GM18951 (cell line): ENCODE data around the gene BLOC1S2.
A peak's percentile ranks its signal among the peaks of the same experiment; 100 is the strongest.
"Not testable (repeated sequence)": the region's sequence is repeated elsewhere in the genome, so short reads cannot be mapped to it uniquely, and the experiment has no call there.

Source experiments
- POLR2A ChIP-seq: IDR thresholded peaks from 4 replicates; pipeline ENCODE4 v1.6.1; 2011; ENCODE audit warnings: mild to moderate bottlenecking; ENCODE audit not compliant: insufficient read length, insufficient read depth; ENCODE audit errors: extremely low read depth
- in situ Hi-C: fragments of 300-500 bp; cut with MboI; formaldehyde crosslinking; loops from one replicate; pipeline ENCODE4 v1.12.0; 2022; ENCODE audit warnings: low sequenced_read_pairs, mixed read lengths, inconsistent platforms; ENCODE audit not compliant: unreplicated experiment

BLOC1S2 gene

DNA sequence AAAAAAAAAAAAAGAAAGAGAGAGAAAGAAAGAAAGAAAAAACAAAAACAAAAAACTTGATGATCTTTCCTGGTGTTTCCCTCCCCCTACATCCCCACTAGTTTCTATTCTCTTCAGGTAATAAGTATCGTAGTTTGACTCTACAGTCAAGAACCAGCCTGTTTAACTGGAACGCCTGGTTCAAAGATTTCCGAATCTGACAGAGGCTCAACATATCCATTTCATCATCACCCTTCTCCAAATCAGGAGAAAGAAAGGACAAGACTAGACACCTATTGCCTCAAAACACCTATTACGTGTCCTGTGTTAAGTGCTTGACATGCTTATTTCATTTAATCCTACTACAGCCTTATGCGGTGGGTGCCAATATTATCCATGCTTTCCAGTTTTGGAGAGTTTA, 20.4 kb upstream of the BLOC1S2 start:
- no peak for TF ChIP-seq POLR2A
- in situ Hi-C loops = no loop called here

DNA sequence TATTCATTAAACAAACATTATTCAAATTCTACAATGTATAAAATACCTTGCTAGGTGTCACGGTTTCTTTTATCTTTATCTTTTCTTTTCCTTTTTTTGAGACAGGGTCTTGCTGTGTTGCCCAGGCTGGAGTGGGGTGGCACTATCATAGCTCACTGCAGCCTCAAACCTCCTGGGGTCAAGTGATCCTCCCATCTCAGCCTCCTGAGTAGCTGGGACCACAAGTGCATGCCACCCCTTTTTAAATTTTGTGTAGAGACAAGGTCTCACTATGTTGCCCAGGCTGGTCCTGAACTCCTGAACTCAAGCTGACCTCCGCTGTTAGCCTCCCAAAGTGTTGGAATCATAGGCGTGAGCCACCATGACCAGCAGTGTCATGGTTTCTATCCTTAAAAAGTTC, 17.9 kb upstream of the BLOC1S2 start:
- no peak for TF ChIP-seq POLR2A
- in situ Hi-C loops = no loop called here

DNA sequence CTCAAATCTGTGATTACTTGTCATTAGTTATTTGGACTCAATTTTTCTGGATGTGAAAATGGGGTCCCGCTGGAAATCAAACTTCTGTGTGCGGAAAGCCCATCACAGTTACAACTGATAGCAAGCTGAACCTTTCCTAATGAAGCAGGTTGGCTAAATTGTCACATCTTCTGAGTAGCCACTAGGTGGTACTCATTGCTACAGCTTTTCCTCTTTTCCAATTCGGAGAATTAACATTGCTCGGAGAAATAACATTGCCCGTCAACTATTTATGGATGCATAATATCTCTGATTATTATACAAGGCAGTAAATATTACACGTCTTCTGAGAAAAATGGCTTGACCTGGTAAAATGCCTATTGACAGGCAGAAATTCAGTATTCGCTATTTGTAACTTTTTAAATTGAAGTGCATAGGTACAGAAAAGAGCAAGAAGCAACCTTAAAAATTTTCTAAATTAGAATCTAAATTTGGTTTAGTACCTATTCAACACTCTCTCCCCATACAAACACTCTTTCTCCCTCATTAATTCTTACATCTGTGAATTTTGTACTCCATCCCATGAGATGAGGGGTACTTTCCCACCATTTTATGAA, 17.3 kb upstream of the BLOC1S2 start:
- in situ Hi-C loops = no loop called here
- no peak for TF ChIP-seq POLR2A

DNA sequence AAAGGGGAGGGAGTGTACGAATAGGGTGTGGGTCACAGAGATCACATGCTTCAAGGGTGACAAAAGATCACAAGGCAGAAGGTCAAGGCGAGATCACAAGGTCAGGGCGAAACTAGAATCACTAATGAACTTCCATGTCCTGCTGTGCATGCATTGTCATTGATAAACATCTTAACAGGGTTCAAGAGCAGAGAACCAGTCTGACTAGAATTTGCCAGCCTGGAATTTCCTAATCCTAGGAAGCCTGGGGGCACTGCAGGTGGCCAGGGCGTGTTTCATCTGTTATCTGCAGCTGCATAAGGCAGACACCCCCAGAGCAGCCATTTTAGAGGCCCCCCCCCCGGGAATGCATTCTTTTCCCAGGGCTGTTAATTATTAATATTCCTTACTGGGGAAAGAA, 14.6 kb upstream of the BLOC1S2 start:
- in situ Hi-C loops = not testable (repeated sequence)

DNA sequence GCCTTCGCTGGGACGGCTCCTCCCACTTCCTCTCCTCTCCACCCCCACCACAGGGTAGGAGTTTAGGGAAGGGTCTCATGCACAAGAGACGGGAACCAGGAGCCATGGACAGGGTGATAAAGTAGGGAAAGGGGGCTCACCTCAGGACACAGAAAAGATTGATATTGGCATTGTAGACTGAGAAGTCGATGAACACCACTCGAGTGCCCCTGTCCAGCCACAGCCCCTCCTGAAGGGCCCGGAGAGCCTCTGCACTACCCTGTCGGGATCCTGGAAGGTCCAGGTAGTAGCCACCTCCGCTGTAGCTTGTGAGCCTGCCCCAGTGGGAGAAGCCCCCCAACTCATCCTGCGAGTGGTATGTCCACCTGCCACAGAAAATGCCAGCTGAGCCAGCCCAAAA, 10.8 kb upstream of the BLOC1S2 start:
- in situ Hi-C loops = no loop called here
- no peak for TF ChIP-seq POLR2A

DNA sequence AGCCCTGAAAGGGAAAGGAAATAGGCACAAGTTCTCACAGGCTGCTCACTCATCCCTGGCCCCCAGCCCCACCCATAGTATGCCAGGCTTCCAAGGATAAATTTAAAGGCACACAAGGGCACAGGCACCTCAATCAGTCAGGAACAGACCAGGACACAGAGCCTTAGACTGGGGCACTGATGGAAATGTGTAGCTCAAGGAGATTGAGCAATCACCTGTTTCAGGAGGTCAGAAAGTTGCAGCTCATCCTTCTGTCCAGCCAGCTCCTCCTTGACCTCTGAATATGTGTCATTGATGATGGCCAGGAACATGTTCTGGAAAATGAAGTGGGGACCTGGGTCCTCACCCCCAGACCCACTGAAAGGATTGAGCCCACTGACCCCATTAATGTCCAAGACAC, 6.6 kb upstream of the BLOC1S2 start:
- no peak for TF ChIP-seq POLR2A
- in situ Hi-C loops = no loop called here

DNA sequence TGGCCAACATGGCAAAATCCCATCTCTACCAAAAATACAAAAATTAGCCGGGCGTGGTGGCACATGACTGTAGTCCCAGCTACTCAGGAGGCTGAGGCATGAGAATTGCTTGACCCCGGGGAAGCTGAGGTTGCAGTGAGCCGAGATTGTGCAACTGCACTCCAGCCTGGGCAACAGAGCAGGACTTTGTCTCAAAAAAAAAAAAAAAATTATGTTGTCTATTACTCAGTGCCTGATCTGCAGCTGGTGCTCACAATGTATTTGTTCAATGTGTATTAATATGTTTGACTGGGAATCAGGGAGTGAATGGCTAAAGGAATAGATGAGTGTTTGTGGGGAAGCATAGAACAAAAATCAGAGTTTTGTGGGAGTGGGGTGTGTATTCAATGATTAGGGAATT, 5.8 kb upstream of the BLOC1S2 start:
- in situ Hi-C loops = not testable (repeated sequence)

DNA sequence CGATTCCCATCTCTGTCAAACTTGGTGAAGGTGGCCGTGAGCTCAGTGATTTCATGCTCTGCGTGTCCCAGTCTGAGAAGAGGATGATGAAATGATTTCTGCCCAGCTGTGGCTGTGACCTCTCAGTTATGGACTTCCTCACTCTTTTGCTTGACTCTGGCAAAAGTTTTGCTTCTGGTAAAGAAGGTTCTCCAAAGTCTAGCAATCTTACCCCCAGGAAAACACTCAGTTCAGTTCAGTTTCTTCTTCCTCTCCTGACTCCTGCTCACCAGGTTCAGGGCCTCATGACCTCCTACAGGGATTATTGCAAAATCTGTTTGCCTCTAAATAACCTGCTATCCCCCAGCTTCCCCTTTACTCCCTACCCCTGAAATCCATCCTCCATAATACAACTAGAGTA, 4.9 kb upstream of the BLOC1S2 start:
- in situ Hi-C loops = no loop called here
- no peak for TF ChIP-seq POLR2A

DNA sequence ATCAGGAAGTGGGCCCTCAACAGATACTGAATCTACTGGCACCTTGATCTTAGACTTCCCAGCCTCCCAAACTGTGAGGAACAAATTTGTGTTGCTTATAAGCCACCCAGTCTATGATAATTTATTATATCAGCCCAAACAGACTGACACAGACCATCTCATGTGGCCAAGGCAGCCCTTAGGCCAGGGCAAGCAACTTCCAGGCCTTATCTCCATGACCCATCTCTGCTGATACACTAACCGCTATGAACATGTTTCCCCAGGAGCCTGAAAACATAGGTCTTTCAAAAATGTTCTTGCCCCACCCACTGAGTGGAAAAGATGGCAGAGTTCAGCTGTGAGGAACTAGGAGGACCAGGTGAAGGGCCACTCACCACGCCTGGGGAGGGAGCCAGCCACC, 3.2 kb upstream of the BLOC1S2 start:
- no peak for TF ChIP-seq POLR2A
- in situ Hi-C loops = no loop called here

DNA sequence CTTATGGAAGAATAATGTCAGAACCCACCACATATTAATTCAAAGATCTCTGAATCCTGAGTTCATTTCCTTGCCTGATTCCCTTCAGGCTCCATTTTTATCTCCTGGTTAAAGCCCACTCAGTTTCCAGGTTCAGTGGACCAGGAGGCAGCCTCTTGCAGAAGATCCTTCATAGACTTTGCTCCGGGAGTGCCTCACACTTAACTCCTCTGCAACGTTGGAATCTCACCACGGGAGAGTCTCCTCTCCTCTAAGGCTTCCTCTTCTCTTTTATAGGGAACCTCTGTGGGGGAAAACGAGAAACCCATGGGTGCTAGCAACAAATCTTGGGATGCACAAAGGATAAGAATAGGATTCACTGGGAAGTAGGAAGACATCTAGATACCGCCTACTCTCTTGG, 1.7 kb upstream of the BLOC1S2 start:
- in situ Hi-C loops = no loop called here
- TF ChIP-seq POLR2A = no peak

DNA sequence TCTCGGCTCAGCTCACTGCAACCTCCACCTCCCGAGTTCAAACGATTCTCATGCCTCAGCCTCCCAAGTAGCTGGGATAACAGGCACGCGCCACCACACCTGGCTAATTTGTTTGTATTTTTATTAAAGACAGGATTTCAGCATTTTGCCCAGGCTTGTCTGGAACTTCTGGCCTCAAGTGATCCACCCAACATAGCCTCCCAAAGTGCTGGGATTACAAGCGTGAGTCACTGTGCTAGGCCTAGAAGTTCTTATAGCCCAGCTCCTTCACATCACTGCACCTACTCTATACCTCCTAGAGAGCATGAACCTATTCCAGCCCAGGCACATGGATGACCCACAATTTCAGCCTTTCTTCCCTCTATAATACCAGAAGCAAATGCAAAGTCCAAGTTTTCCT, 1.3 kb upstream of the BLOC1S2 start:
- in situ Hi-C loops = no loop called here
- TF ChIP-seq POLR2A = no peak

DNA sequence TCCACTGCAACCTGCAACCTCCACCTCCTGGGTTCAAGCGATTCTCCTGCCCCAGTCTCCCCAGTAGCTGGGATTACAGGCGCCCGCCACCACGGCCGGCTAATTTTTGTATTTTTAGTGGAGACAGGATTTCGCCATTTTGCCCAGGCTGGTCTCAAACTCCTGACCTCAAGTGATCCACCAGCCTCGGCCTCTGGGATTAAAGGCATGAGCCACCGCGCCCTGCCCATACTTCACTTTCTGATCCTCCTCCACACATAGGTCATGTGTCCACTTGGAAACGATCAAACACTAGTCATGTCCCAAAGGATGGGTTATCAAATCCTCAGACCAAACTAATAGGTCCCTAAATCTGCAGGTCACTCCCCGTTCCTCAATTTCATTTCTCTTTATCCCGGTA, 1.2 kb downstream of the BLOC1S2 start:
- in situ Hi-C loops = not testable (repeated sequence)

DNA sequence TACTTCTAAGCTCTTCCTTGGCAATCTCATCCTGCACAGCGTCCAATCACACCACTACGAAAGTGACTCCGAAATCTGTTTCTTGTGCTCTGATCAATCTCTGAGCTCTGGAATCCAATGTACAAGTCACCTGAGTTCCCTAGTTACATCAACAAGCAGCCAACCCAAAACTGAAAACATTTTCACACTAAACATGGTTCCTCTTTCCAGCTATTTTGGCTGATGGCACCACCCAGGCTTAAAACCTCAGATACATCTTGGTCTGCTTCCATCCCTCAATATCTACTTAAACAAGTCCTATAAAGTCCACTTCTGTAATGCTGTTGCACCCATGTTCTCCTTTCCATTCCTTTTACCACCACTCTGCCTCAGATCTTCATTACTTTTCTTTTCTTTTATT, 3.6 kb downstream of the BLOC1S2 start:
- no peak for TF ChIP-seq POLR2A
- in situ Hi-C loops = no loop called here

DNA sequence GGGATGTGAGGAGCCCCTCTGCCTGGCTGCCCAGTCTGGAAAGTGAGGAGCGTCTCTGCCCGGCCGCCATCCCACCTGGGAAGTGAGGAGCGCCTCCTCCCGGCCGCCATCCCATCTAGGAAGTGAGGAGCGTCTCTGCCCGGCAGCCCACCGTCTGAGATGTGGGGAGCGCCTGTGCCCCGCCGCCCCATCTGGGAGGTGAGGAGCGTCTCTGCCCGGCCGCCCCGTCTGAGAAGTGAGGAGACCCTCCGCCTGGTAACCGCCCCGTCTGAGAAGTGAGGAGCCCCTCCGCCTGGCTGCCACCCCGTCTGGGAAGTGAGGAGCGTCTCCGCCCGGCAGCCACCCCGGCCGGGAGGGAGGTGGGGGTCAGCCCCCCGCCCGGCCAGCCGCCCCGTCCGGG, 9.5 kb downstream of the BLOC1S2 start:
- in situ Hi-C loops = not testable (repeated sequence)

DNA sequence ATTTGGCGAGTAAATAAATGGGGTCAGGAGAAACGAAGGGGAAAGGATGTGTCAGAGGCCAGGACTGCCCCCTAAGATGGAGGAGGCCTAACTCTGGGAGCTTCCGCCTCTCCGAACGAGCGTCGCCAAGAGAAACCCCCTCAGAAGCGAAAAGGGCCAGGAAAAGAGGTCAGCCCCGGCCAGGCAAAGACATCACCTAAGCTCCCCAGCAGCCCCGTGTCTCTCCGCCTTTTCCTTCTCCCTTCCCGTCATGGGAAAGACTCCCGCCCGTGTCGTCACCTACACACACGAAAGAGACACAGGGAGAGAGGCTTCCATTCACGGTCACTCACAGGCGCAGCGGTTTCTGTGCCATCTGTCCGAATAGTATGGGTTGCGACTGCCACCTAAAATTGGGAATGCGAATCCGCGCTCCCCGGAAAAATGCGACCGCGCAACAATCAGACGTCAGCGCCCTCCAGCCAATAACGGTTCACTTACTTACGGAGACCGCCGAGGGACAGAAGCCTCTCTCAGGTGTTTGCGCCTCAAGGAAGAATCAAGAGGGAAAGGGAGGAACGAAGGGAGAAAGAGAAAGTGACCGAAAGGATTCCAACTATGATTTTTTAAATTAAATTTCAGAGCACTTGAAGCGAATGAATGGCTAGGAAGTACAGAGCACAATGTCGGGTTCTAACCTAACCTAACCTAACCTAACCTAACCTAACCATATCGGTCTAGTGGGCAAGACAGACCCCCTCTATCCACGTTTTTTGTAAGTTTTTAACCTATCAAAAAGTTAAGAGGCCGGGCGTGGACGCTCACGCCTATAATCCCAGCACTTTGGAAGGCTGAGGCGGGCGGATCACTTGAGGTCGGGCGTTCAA, 19.0 kb downstream of the BLOC1S2 start, which contains the start of gene CWF19L1:
Gene CWF19L1 (minus strand): TSS at position 400 of the 866 bp plus-strand sequence. CDS start 45 bp downstream, at position 355.
- in situ Hi-C loops = no loop called here
- peak; percentile 44 for TF ChIP-seq POLR2A
